ENCODE data around the gene ATP6V1C2. TPM values are rescaled to one million over a fixed set of nuclear protein-coding genes. Genes with fewer than 3 reads are reported as not detected.

Gene ATP6V1C2
- polyA plus RNA-seq, 3 donors from 2014 or later, result 0.26 TPM; not detected in 1

DNA sequence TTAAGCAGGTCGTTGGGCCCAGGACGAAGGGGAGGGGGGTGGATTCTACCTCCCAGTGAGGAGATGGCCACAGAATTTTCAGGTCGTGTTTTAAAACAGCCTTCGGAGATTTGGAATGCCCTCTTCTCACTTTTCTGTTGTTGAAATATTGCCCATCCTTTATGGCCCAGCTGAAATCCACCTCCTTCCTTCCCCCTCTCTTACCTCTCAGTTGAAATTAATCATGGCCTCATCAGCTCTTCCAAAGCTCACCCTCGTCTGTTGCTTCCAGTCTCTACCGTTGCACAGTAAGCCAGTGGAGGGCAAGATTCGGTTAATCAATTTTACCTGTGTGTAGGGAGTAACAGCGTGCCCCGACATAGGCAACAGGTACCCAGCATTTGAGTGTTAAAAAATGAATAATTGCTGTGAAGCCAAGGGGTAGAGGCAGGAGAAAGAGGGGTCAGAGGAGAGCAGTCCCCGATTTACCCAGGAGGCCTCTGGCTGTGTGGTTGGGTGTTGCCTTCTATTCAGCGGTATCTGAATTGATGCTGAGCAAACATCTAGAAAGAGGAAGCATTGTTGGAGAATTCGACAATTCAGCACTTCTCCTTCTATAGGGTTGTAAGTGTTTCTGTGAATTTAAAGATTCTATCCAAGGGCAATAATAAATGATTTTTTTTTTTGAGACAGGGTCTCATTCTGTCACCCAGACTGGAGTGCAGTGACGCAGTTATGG lies 99.7 kb downstream of the ATP6V1C2 start:
- H3K27me3 Mint-ChIP-seq (ENCODE audit: low read depth in 3 of 3), result peaks cover 4 to 26% (median 12%) of the 10 kb centered on the region in 3 donors
- DNase-seq, result no peak
- no peaks in the 10 kb centered on the region for H3K36me3 Mint-ChIP-seq
- no peak overlapping the region for H3K27ac Mint-ChIP-seq
- no peaks in the 10 kb centered on the region for H3K9me3 Mint-ChIP-seq
- no peaks in the 10 kb centered on the region for H3K4me1 Mint-ChIP-seq
- no peak overlapping the region for H3K4me3 Mint-ChIP-seq

DNA sequence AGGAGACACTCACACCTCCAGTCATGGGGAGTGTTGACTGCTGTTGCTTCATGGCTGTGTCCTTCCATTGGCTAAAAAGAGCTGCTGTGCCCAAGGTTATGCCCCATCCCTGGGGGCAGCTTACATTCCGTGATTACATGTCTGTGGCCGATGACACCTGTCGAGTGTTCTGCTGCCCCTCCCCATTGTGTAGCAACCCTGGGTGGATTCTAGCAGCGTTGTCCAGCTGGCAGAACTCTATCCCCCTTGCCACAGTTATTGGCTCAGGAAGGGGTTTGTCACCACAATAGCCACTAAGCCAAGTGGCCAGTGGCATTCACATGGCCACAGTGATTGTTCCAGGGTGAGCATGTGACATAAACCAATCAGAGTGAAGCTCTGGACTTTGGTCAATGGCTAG lies 102.8 kb downstream of the ATP6V1C2 start:
- Mint-ChIP-seq H3K27me3 (ENCODE audit: low read depth in 3 of 3) (peaks cover 0 to 17% (median 15%) of the 10 kb centered on the region in 3 donors), H3K4me3 (no peak overlapping the region), H3K36me3 (no peaks in the 10 kb centered on the region), H3K27ac (no peak overlapping the region), H3K9me3 (no peaks in the 10 kb centered on the region), H3K4me1 (peaks cover 0 to 4% of the 10 kb centered on the region in 2 donors)
- no peak for DNase-seq

DNA sequence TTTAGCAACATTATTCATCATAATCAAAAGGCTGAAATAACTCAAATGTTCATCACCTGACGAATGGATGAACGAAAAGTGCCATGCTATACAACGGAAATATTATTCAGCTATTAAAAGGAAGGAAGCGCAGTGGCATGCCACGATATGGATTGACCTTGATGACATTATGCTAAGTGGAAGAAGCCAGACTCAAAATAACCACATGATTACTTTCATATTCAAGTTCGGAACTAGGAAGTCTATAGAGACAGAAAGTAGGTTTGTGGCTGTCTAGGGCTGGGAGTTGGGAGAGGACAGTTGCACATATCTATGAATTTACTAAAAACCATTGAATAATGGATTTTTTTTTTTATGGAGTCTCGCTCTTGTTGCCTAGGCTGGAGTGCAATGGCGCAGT lies 104.6 kb downstream of the ATP6V1C2 start:
- no peak overlapping the region for H3K27ac Mint-ChIP-seq
- H3K4me1 Mint-ChIP-seq, result peaks cover 0 to 4% of the 10 kb centered on the region in 2 donors
- H3K4me3 Mint-ChIP-seq, result no peak overlapping the region
- H3K36me3 Mint-ChIP-seq, result no peaks in the 10 kb centered on the region
- no peaks in the 10 kb centered on the region for H3K9me3 Mint-ChIP-seq
- peaks cover 3 to 18% (median 14%) of the 10 kb centered on the region in 3 donors for H3K27me3 Mint-ChIP-seq (ENCODE audit: low read depth in 3 of 3)
- no peak for DNase-seq

DNA sequence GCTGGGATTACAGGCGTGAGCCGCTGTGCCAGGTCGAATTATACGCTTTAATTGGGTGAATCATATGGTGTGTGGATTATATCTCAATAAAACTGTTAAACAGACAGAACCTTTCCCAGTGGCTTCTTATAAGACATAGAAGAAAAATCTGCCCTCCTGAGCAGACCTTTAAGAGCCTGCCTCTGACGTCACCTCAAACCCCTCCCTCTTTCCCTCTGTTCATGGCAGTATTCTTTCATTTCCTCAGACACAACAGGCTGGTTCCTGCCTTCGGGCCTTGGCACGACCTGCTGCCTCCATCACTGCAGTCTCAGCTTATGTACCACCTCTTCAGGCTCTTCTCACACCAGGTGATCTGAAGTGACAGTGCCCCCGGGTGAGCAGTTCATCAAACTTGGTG lies 105.2 kb downstream of the ATP6V1C2 start:
- no peaks in the 10 kb centered on the region for H3K9me3 Mint-ChIP-seq
- peaks cover 0 to 4% of the 10 kb centered on the region in 2 donors for H3K4me1 Mint-ChIP-seq
- H3K27me3 Mint-ChIP-seq (ENCODE audit: low read depth in 3 of 3), result peaks cover 3 to 18% (median 13%) of the 10 kb centered on the region in 3 donors
- no peaks in the 10 kb centered on the region for H3K36me3 Mint-ChIP-seq
- DNase-seq, result no peak
- H3K4me3 Mint-ChIP-seq, result no peak overlapping the region
- H3K27ac Mint-ChIP-seq, result no peak overlapping the region

DNA sequence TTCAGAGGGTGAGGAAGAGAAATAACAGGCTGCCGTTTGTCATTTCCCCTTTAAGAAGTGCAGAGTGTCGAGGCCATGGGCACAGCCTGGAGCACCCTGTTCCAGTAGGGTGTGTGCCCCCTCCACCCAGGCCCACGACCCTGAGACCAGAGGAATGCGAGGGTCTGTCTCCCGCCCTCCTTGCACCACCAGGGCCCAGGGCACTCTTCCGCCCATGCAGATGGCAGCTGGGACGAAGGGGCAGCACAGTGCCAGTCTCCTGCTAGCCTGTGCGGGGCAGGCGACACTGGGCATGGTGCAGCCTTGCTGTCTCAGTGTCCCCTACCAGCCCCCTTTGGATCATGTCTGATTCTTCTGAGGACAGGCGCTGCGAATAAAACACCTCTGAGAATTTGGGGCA lies 106.9 kb downstream of the ATP6V1C2 start:
- H3K27me3 Mint-ChIP-seq (ENCODE audit: low read depth in 3 of 3), result peaks cover 3 to 22% (median 14%) of the 10 kb centered on the region in 3 donors
- DNase-seq, result no peak
- H3K27ac Mint-ChIP-seq, result no peak overlapping the region

DNA sequence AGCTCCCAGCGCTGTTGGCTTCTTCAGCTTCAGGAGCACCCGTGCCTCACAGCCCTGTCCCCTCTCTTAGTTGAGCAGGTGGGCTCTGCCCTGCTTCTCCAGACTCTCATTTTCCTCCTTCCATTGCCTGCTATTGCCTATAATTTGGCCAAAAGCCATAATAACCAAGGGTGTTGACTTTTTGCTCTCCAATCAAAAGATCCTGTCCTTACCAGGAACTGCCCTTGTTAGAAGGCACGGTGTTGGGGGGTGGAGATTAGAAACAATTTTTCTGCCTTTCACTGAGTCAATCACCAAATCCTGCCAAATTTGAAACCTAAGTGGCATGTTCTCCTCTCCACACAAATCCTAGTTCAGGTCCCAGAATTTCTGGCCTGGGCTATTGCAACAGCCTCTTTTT lies 107.9 kb downstream of the ATP6V1C2 start:
- no peaks in the 10 kb centered on the region for H3K9me3 Mint-ChIP-seq
- H3K27me3 Mint-ChIP-seq (ENCODE audit: low read depth in 3 of 3), result peaks cover 3 to 20% (median 14%) of the 10 kb centered on the region in 3 donors
- H3K4me3 Mint-ChIP-seq, result no peak overlapping the region
- H3K27ac Mint-ChIP-seq, result no peak overlapping the region
- H3K36me3 Mint-ChIP-seq, result no peaks in the 10 kb centered on the region
- H3K4me1 Mint-ChIP-seq, result peaks cover 6 to 7% of the 10 kb centered on the region in 2 donors
- DNase-seq, result no peak

More for the DNA sequence above, 106.9 kb downstream of the ATP6V1C2 start:
- H3K9me3 Mint-ChIP-seq, result no peaks in the 10 kb centered on the region
- H3K4me1 Mint-ChIP-seq, result peaks cover 6 to 7% of the 10 kb centered on the region in 2 donors
- no peak overlapping the region for H3K4me3 Mint-ChIP-seq
- H3K36me3 Mint-ChIP-seq, result no peaks in the 10 kb centered on the region

DNA sequence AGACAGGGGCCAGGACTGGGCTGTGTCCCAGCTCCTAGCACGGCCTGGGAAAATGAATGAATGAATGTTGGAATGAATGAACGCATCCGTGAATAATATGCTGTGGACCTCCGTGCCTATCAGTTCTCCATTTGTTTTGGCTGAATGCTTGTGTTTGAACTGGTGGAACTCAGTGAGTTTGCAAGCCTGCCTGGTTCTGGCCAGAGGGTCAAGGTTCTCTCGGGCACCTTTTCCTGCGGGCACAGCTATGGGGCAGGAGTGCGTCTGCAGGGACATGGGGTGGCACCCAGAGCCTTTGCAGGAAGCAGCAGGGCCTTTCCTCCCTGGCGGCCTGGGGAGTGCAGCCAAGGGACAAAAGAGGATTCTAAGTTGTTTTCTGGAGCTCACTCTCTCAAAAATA lies 108.8 kb downstream of the ATP6V1C2 start:
- peaks cover 6 to 7% of the 10 kb centered on the region in 2 donors for H3K4me1 Mint-ChIP-seq
- no peak overlapping the region for H3K27ac Mint-ChIP-seq
- H3K9me3 Mint-ChIP-seq, result no peaks in the 10 kb centered on the region
- no peak for DNase-seq
- no peaks in the 10 kb centered on the region for H3K36me3 Mint-ChIP-seq
- H3K4me3 Mint-ChIP-seq, result no peak overlapping the region
- H3K27me3 Mint-ChIP-seq (ENCODE audit: low read depth in 3 of 3), result peaks cover 3 to 15% (median 14%) of the 10 kb centered on the region in 3 donors

DNA sequence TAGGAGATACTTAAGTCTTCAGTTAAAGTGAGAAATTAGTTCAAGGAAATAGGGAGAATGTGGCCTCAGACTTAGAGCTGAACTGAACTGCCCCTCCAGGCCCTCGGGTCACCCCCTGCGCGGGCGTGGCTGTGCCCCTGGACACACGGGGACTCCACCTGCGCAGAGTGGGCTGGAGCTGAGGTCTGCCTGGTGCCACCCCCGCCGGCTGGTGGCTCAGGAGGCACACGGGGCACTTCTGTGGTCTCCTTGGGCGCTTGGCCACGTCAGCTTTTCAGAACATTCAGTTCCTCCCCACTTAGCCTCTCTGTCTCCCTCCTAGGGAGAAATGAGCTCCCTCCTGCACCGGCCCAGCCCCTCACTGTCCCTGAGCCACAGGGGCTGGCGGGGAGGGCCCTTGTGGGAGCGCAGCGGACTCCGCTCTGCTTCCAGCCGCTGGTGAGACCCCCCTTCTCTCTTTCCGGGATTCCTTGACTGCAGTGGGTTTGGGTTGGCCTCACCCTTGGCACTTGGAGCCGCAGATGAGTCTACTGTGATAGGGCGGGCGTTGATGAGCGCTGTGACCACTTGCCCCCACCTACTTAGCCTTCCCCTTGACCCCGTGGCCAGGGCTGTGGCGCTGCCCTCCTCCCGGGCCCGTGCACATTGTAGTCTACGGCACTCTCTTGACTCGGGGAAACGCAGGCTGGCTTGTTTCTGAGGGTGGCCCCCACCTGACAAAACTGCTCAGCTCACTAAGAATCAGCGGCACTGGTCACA lies 109.4 kb downstream of the ATP6V1C2 start:
- peaks cover 3 to 14% (median 10%) of the 10 kb centered on the region in 3 donors for H3K27me3 Mint-ChIP-seq (ENCODE audit: low read depth in 3 of 3)
- DNase-seq, result no peak
- H3K9me3 Mint-ChIP-seq, result no peaks in the 10 kb centered on the region
- H3K27ac Mint-ChIP-seq, result no peak overlapping the region
- no peaks in the 10 kb centered on the region for H3K36me3 Mint-ChIP-seq
- H3K4me3 Mint-ChIP-seq, result no peak overlapping the region
- peaks cover 6 to 7% of the 10 kb centered on the region in 2 donors for H3K4me1 Mint-ChIP-seq

DNA sequence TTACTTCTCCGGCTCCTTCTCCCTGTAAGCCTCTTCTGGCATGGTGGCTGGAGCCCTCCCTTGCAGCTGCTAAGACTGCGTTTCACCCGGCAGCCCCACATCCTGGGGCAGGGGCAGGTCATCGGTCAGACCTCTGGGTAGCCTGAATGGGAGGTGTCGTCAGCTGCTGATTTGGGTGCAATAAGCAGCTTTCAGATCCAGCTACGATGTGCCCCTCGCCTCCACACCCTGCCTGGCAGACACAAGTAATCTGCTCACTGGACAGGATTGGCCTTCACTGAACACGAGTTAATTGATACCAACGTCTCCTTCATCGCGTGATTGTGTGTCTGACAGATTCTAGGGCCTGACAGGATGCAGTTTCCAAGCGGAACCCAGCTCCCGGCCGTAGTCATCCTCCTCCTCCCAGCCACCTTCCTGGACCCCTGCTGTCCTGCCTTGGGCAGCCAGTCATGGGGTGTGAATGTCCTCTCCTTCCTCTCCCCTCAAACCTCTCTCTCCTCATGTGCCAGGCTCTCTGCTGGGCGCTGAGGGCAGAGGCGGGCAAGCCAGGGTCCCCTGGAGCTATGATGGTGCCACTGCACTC lies 110.1 kb downstream of the ATP6V1C2 start:
- Mint-ChIP-seq H3K36me3 (no peaks in the 10 kb centered on the region), H3K4me3 (no peak overlapping the region), H3K27me3 (ENCODE audit: low read depth in 3 of 3) (peaks cover 3 to 14% (median 10%) of the 10 kb centered on the region in 3 donors), H3K4me1 (peaks cover 6 to 7% of the 10 kb centered on the region in 2 donors), H3K9me3 (no peaks in the 10 kb centered on the region), H3K27ac (no peak overlapping the region)
- DNase-seq, result no peak

DNA sequence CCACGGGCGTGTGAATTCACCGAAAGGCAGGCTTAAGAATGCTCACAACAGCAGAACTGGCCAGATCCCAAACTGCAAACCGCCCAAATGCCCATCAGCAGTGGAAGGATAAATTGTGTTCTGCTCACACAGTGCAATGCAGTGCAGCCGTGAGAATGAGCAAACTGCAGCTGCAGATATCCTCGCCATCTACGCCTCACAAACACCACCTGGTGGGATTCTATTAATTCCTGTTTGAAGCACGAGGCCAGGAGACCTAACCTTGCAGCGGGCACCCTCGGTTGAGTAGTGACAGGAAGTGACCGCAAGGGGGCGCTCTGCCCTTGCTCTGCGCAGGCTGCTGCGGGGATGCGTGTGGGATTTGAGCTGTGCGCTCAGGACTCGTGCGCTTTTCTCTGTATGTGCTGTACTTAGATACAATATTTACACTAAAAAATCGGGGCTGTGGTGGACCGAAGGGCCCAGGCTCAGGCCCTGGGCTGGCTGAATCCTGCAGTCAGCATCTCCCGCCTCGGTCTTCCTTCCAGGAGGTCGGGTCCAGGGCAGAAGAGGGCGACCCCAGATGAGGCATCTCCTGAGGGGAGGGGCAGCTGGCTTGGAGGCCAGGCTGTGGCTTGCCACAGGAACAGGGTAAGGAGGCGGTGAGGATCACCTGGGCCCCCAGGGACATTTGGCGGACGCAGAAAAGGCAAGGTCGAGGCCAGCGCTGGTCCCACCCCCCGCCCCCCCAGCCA lies 110.9 kb downstream of the ATP6V1C2 start:
- Mint-ChIP-seq H3K27me3 (ENCODE audit: low read depth in 3 of 3) (peaks cover 3 to 14% (median 10%) of the 10 kb centered on the region in 3 donors), H3K9me3 (no peaks in the 10 kb centered on the region), H3K4me3 (peak overlapping the region in 2 of 5 donors; percentile 21 to 59), H3K4me1 (peaks cover 6 to 7% of the 10 kb centered on the region in 2 donors), H3K27ac (no peak overlapping the region), H3K36me3 (no peaks in the 10 kb centered on the region)
- peak; percentile 69 to 72 (median 70) for DNase-seq

DNA sequence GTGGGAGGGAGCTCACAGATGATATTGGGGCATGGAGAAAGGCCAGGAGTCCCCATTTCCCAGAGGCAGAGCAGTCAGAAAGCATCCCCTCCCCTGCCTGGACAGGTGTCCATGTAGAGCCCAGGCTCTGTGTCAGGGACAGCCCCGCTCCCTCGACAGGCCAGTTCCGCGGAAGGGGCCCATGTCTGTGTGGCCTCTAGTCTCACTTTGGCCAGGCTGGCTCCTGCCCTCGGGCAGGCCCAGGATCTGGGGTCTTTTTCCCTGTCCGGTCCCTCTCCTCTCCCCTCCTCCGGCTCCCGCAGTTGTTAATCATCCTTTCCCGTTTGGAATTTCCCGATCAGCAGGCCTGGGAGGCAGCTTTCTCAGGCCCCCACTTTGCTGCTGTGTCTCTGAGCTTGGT lies 111.6 kb downstream of the ATP6V1C2 start:
- Mint-ChIP-seq H3K4me3 (no peak overlapping the region), H3K27ac (no peak overlapping the region), H3K9me3 (no peaks in the 10 kb centered on the region), H3K27me3 (ENCODE audit: low read depth in 3 of 3) (peaks cover 3 to 12% (median 8%) of the 10 kb centered on the region in 3 donors), H3K4me1 (peaks cover 5 to 6% of the 10 kb centered on the region in 2 donors), H3K36me3 (no peaks in the 10 kb centered on the region)
- no peak for DNase-seq

DNA sequence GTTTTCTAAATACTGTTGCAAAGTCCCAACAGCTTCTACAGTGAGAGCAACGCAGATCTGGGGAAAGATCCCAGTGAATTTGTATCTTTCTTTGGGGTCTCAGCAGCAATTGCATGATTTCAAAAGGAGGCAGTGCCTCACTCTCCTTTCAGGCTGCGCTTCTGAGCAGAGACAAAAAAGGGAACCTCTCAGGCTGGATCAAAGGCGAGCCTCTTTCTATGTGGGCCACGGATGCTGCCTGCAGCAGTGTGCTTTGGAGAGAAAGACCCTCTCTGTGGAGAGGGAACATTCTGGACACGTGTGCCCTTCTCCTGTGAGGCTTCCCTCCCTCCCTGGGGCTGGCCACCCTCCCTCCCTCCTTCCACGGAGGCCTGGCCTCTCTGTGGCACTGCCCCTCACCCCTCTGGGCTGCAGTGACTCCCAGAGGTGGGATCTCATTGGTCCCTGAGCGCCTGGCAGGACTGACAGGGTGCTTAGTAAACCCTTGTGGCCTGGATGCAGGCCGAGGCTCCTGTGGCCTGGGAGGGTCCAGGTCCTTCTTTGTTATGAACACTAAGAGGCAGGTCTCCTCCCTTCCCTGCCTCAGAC lies 112.7 kb downstream of the ATP6V1C2 start:
- DNase-seq, result no peak
- Mint-ChIP-seq H3K9me3 (no peaks in the 10 kb centered on the region), H3K4me1 (peaks cover 4 to 6% of the 10 kb centered on the region in 2 donors), H3K4me3 (no peak overlapping the region), H3K27me3 (ENCODE audit: low read depth in 3 of 3) (peaks cover 3 to 11% (median 8%) of the 10 kb centered on the region in 3 donors), H3K27ac (no peak overlapping the region), H3K36me3 (no peaks in the 10 kb centered on the region)
